Measurements from ENCODE around the gene ALOXE3.

ALOXE3 gene

GRCh38 chr17:8075574-8076342 is 42.6 kb downstream of the ALOXE3 start:
- TF ChIP-seq GATA2 (IDR thresholded peaks at IDR 0.05; ENCODE audit: low read depth, low read length) = no peak
- TF ChIP-seq GATA3 (IDR thresholded peaks at IDR 0.05; ENCODE audit: low read depth, low read length) = no peak

GRCh38 chr17:8075081-8075480 is 43.2 kb downstream of the ALOXE3 start:
- TF ChIP-seq GATA2 (IDR thresholded peaks at IDR 0.05; ENCODE audit: low read depth, low read length) (no peak), GATA3 (IDR thresholded peaks at IDR 0.05; ENCODE audit: low read depth, low read length) (no peak)

GRCh38 chr17:8074554-8074953 is 43.8 kb downstream of the ALOXE3 start:
- no peak for TF ChIP-seq GATA3 (IDR thresholded peaks at IDR 0.05; ENCODE audit: low read depth, low read length)
- TF ChIP-seq GATA2 (IDR thresholded peaks at IDR 0.05; ENCODE audit: low read depth, low read length) = no peak

- TF ChIP-seq GATA3 (IDR thresholded peaks at IDR 0.05; ENCODE audit: low read depth, low read length) = no peak
- TF ChIP-seq GATA2 (IDR thresholded peaks at IDR 0.05; ENCODE audit: low read depth, low read length) = no peak
These were observed 44.5 kb downstream of the ALOXE3 start for GRCh38 chr17:8073627-8074484.

- TF ChIP-seq GATA2 (IDR thresholded peaks at IDR 0.05; ENCODE audit: low read depth, low read length) (no peak), GATA3 (IDR thresholded peaks at IDR 0.05; ENCODE audit: low read depth, low read length) (no peak)
These were observed 45.4 kb downstream of the ALOXE3 start for GRCh38 chr17:8072729-8073461.

- TF ChIP-seq GATA3 (IDR thresholded peaks at IDR 0.05; ENCODE audit: low read depth, low read length) = no peak
- no peak for TF ChIP-seq GATA2 (IDR thresholded peaks at IDR 0.05; ENCODE audit: low read depth, low read length)
These were observed 46.0 kb downstream of the ALOXE3 start for GRCh38 chr17:8072341-8072728.

- no peak for TF ChIP-seq GATA3 (IDR thresholded peaks at IDR 0.05; ENCODE audit: low read depth, low read length)
- TF ChIP-seq GATA2 (IDR thresholded peaks at IDR 0.05; ENCODE audit: low read depth, low read length) = no peak
These were observed 46.8 kb downstream of the ALOXE3 start for GRCh38 chr17:8071496-8071895.

GRCh38 chr17:8069587-8069860 is 48.8 kb downstream of the ALOXE3 start:
- no peak for TF ChIP-seq GATA3 (IDR thresholded peaks at IDR 0.05; ENCODE audit: low read depth, low read length)
- TF ChIP-seq GATA2 (IDR thresholded peaks at IDR 0.05; ENCODE audit: low read depth, low read length) = no peak

- TF ChIP-seq GATA3 (IDR thresholded peaks at IDR 0.05; ENCODE audit: low read depth, low read length) = no peak
- TF ChIP-seq GATA2 (IDR thresholded peaks at IDR 0.05; ENCODE audit: low read depth, low read length) = no peak
These were observed 49.4 kb downstream of the ALOXE3 start for GRCh38 chr17:8068736-8069586.

- TF ChIP-seq GATA2 (IDR thresholded peaks at IDR 0.05; ENCODE audit: low read depth, low read length) (no peak), GATA3 (IDR thresholded peaks at IDR 0.05; ENCODE audit: low read depth, low read length) (no peak)
These were observed 50.5 kb downstream of the ALOXE3 start for GRCh38 chr17:8067806-8068205.

- TF ChIP-seq GATA2 (IDR thresholded peaks at IDR 0.05; ENCODE audit: low read depth, low read length) (no peak), GATA3 (IDR thresholded peaks at IDR 0.05; ENCODE audit: low read depth, low read length) (no peak)
These were observed 51.2 kb downstream of the ALOXE3 start for GRCh38 chr17:8066841-8067775.

- no peak for TF ChIP-seq GATA3 (IDR thresholded peaks at IDR 0.05; ENCODE audit: low read depth, low read length)
- TF ChIP-seq GATA2 (IDR thresholded peaks at IDR 0.05; ENCODE audit: low read depth, low read length) = no peak
These were observed 53.7 kb downstream of the ALOXE3 start for GRCh38 chr17:8064561-8065019.

Measured in SH-SY5Y (cell line).